Keratinocyte (primary cell): ENCODE results near the gene FOXA2. TPM values are rescaled to one million over a fixed set of nuclear protein-coding genes. Genes with fewer than 3 reads are reported as not detected.

Experiments
- DNase-seq: peaks from one replicate; pipeline ENCODE4 v3.0.0-alpha.2; 2011; ENCODE audit warnings: low read depth, missing footprints, low spot score
- FAIRE-seq: peaks from 2 replicates; lab custom pipeline; 2011; peaks lifted over from hg19 to GRCh38; lab: Jason Lieb, UNC
- H2AFZ ChIP-seq: 2 replicates; pipeline ENCODE4 v1.6.0; 2012; ENCODE audit warnings: low read length, control low read depth, inconsistent platforms; ENCODE audit not compliant: control insufficient read depth
- H3K27ac ChIP-seq: 2 replicates; pipeline ENCODE4 v1.5.1; 2011; ENCODE audit warnings: low read length; ENCODE audit not compliant: control insufficient read depth, insufficient read depth
- H3K27me3 ChIP-seq: 3 replicates; pipeline ENCODE4 v1.6.0; 2011; ENCODE audit warnings: low read length; ENCODE audit not compliant: control insufficient read depth, insufficient read depth; ENCODE audit errors: extremely low read depth
- H3K36me3 ChIP-seq, 2 experiments: 2 replicates in 1 of 2; 3 replicates in 1 of 2; pipeline ENCODE4 v1.5.1; 2011; ENCODE audit warnings: low read length in 2 of 2, mild to moderate bottlenecking in 1 of 2; ENCODE audit not compliant: control insufficient read depth in 2 of 2, insufficient read depth in 2 of 2; ENCODE audit errors: extremely low read depth in 1 of 2
- H3K4me1 ChIP-seq: 3 replicates; pipeline ENCODE4 v1.5.1; 2011; ENCODE audit warnings: low read length; ENCODE audit not compliant: control insufficient read depth, insufficient read depth; ENCODE audit errors: extremely low read depth
- H3K4me2 ChIP-seq: 3 replicates; pipeline ENCODE4 v1.6.0; 2011; ENCODE audit warnings: low read depth, low read length; ENCODE audit not compliant: control insufficient read depth, insufficient read depth; ENCODE audit errors: extremely low read depth
- H3K4me3 ChIP-seq, 3 experiments: fragments of 200-600 bp in 1 of 3; sonication (generic) in 1 of 3; 2 replicates in 2 of 3; 3 replicates in 1 of 3; pipeline ENCODE4 v1.5.1; 2011 to 2016; ENCODE audit warnings: low read length in 3 of 3, mild to moderate bottlenecking in 3 of 3, control low read depth in 2 of 3, inconsistent platforms in 1 of 3, low read depth in 1 of 3, mixed read lengths in 1 of 3, mixed run types in 1 of 3, moderate library complexity in 1 of 3; ENCODE audit not compliant: control insufficient read depth in 2 of 3, insufficient read depth in 2 of 3; ENCODE audit errors: extremely low read depth in 1 of 3
- H3K79me2 ChIP-seq: 2 replicates; pipeline ENCODE4 v1.6.0; 2012; ENCODE audit warnings: low read length; ENCODE audit not compliant: control insufficient read depth, insufficient read depth
- H3K9ac ChIP-seq: 3 replicates; pipeline ENCODE4 v1.6.0; 2011; ENCODE audit warnings: low read length; ENCODE audit not compliant: control insufficient read depth, insufficient read depth; ENCODE audit errors: extremely low read depth
- H3K9me1 ChIP-seq: 3 replicates; pipeline ENCODE4 v1.6.0; 2011; ENCODE audit warnings: low read length; ENCODE audit not compliant: control insufficient read depth, insufficient read depth; ENCODE audit errors: extremely low read depth
- H3K9me3 ChIP-seq: 2 replicates; pipeline ENCODE4 v1.5.1; 2012; ENCODE audit warnings: low read depth, low read length; ENCODE audit not compliant: control insufficient read depth
- H4K20me1 ChIP-seq: 3 replicates; pipeline ENCODE4 v1.6.0; 2011; ENCODE audit warnings: low read length; ENCODE audit not compliant: control insufficient read depth, insufficient read depth; ENCODE audit errors: extremely low read depth
- CTCF ChIP-seq, 3 experiments: IDR thresholded peaks in 1 of 3; conservative IDR thresholded peaks in 1 of 3; optimal IDR thresholded peaks in 1 of 3; 2 replicates in 2 of 3; 3 replicates in 1 of 3; pipeline versions ENCODE3 to v1.5.1; 2011; ENCODE audit warnings: low read length in 3 of 3, mild to moderate bottlenecking in 3 of 3, moderate library complexity in 2 of 3, control low read depth in 1 of 3, inconsistent platforms in 1 of 3; ENCODE audit not compliant: insufficient read depth in 2 of 3; ENCODE audit errors: extremely low read depth in 1 of 3
- EZH2 ChIP-seq: IDR thresholded peaks from one replicate; pipeline ENCODE4 v1.6.1; 2012; ENCODE audit warnings: inconsistent platforms, mild to moderate bottlenecking, low read length, moderate library complexity
- dilution Hi-C: fragments of 300-500 bp; cut with MboI; formaldehyde crosslinking; loops from one replicate; pipeline ENCODE4 v1.7.0; 2020; ENCODE audit warnings: low sequenced_read_pairs; ENCODE audit not compliant: extremely low pct_ligation_motif_present
- polyA plus RNA-seq, 5 experiments: library from polyadenylated mRNA; depleted of rRNA in 3 of 5; stranded (reverse) in 3 of 5; stranded (forward) in 1 of 5; unstranded in 1 of 5; fragments of >200 nt; gene quantifications; 1 replicate in 1 of 5; 2 replicates in 3 of 5; 3 replicates in 1 of 5; pipeline versions ENCODE4 v1.2.1 to v1.2.3, GENCODE V29; 2011 to 2012; ENCODE audit warnings: missing spikeins in 2 of 5, low read depth in 1 of 5, low replicate concordance in 1 of 5

FOXA2 gene
- polyA plus RNA-seq, 1 donor (not counting 4 experiments of a cell fraction or from before 2014, with no cell fraction given) = 0.16 TPM

GRCh38 chr20:22619272-22619671 lies 34.9 kb upstream of the FOXA2 start:
- dilution Hi-C loops = no loop called here
- Histone ChIP-seq H3K36me3 (no peaks in the 10 kb centered on the region), H3K4me1 (no peaks in the 10 kb centered on the region), H3K9ac (no peak overlapping the region), H3K27me3 (no peaks in the 10 kb centered on the region), H2AFZ (no peak overlapping the region), H3K27ac (no peak overlapping the region), H3K4me2 (no peak overlapping the region), H3K4me3 (no peak overlapping the region), H3K9me3 (no peaks in the 10 kb centered on the region), H3K79me2 (no peaks in the 10 kb centered on the region), H4K20me1 (no peaks in the 10 kb centered on the region), H3K9me1 (no peaks in the 10 kb centered on the region)
- FAIRE-seq (no peak), DNase-seq (no peak)
- TF ChIP-seq EZH2 = no peak
- no peak for TF ChIP-seq CTCF (optimal IDR thresholded peaks at IDR 0.05 in 1 of 3, IDR thresholded peaks at IDR 0.05 in 1 of 3, conservative IDR thresholded peaks at IDR 0.05 in 1 of 3; ENCODE audit: extremely low read depth in 1 of 3, insufficient read depth in 2 of 3, low read length in 3 of 3)

- Histone ChIP-seq H3K27me3 (no peaks in the 10 kb centered on the region), H3K4me1 (no peaks in the 10 kb centered on the region), H3K36me3 (no peaks in the 10 kb centered on the region), H3K79me2 (no peaks in the 10 kb centered on the region), H2AFZ (no peak overlapping the region), H3K27ac (no peak overlapping the region), H3K4me3 (no peak overlapping the region), H3K4me2 (no peak overlapping the region), H3K9me1 (no peaks in the 10 kb centered on the region), H4K20me1 (no peaks in the 10 kb centered on the region), H3K9me3 (no peaks in the 10 kb centered on the region), H3K9ac (no peak overlapping the region)
- FAIRE-seq (no peak), DNase-seq (no peak)
- TF ChIP-seq EZH2 (no peak), CTCF (optimal IDR thresholded peaks at IDR 0.05 in 1 of 3, IDR thresholded peaks at IDR 0.05 in 1 of 3, conservative IDR thresholded peaks at IDR 0.05 in 1 of 3; ENCODE audit: extremely low read depth in 1 of 3, insufficient read depth in 2 of 3, low read length in 3 of 3) (no peak)
- dilution Hi-C loops = no loop called here
Observed at GRCh38 chr20:22617160-22617559, 32.8 kb upstream of the FOXA2 start.
